HepG2 (cell line): ENCODE measurements around the gene SPAG9. TPM values are rescaled to one million over a fixed set of nuclear protein-coding genes. Genes with fewer than 3 reads are reported as not detected.
A peak's percentile ranks its signal among the peaks of the same experiment; 100 is the strongest.

Source experiments
- AGO2 ChIP-seq: fragments of 200-400 bp; formaldehyde crosslinking; optimal IDR thresholded peaks from 2 replicates; pipeline ENCODE3; 2017; ENCODE audit warnings: mild to moderate bottlenecking, low read depth, low read length, moderate library complexity
- BATF2 ChIP-seq: sonication (generic); formaldehyde crosslinking; IDR thresholded peaks from 2 replicates; pipeline ENCODE4 v1.8.0; 2022; ENCODE audit warnings: mild to moderate bottlenecking, missing genetic modification reagents, moderate library complexity
- CTCF ChIP-seq: sonication (generic); formaldehyde crosslinking; IDR thresholded peaks from 2 replicates; pipeline ENCODE4 v1.5.0; 2020; ENCODE audit warnings: mild to moderate bottlenecking, missing genetic modification reagents, moderate library complexity
- FLYWCH1 ChIP-seq: sonication (generic); formaldehyde crosslinking; IDR thresholded peaks from 2 replicates; pipeline ENCODE4 v1.8.1; 2023; ENCODE audit warnings: mild to moderate bottlenecking, missing genetic modification reagents
- MATR3 ChIP-seq: sonication (generic); formaldehyde crosslinking; IDR thresholded peaks from 2 replicates; pipeline ENCODE4 v1.4.0; 2020; ENCODE audit warnings: missing genetic modification reagents
- MEIS1 ChIP-seq: sonication (generic); formaldehyde crosslinking; IDR thresholded peaks from 2 replicates; pipeline ENCODE4 v1.9.0; 2021; ENCODE audit warnings: mild to moderate bottlenecking, missing genetic modification reagents, moderate library complexity, borderline replicate concordance
- MIER2 ChIP-seq: IDR thresholded peaks from 2 replicates; pipeline ENCODE4 v1.6.1; 2016; ENCODE audit warnings: missing biosample characterization, missing genetic modification reagents
- NFKBIZ ChIP-seq: IDR thresholded peaks from 2 replicates; pipeline ENCODE4 v1.6.1; 2018; ENCODE audit warnings: missing genetic modification reagents, missing compliant biosample characterization
- PAXIP1 ChIP-seq: sonication (generic); formaldehyde crosslinking; conservative IDR thresholded peaks from 2 replicates; pipeline ENCODE4 v1.4.0; 2020; ENCODE audit warnings: mild to moderate bottlenecking, missing genetic modification reagents, moderate library complexity
- RARA ChIP-seq: IDR thresholded peaks from 2 replicates; pipeline ENCODE4 v1.6.1; 2016; ENCODE audit warnings: missing genetic modification reagents, missing compliant biosample characterization
- SALL1 ChIP-seq: sonication (generic); formaldehyde crosslinking; IDR thresholded peaks from 2 replicates; pipeline ENCODE4 v1.8.0; 2022; ENCODE audit warnings: mild to moderate bottlenecking, missing genetic modification reagents
- SAP130 ChIP-seq: IDR thresholded peaks from 2 replicates; pipeline ENCODE4 v1.6.1; 2016; ENCODE audit warnings: low read depth
- SMARCC2 ChIP-seq: fragments of 450-650 bp; IDR thresholded peaks from 2 replicates; pipeline ENCODE4 v1.6.1; 2017; ENCODE audit warnings: antibody characterized with exemption, mild to moderate bottlenecking
- U2AF1 ChIP-seq: fragments of 200-400 bp; formaldehyde crosslinking; optimal IDR thresholded peaks from 2 replicates; pipeline ENCODE3; 2017; ENCODE audit warnings: mild to moderate bottlenecking, low read depth, low read length
- ZFP36 ChIP-seq: fragments of 150-350 bp; IDR thresholded peaks from 2 replicates; pipeline ENCODE4 v1.6.1; 2018; ENCODE audit warnings: borderline replicate concordance, low read length, low read depth; ENCODE audit not compliant: partially characterized antibody
- ZFP37 ChIP-seq: sonication (generic); formaldehyde crosslinking; IDR thresholded peaks from 2 replicates; pipeline ENCODE4 v1.4.0; 2020; ENCODE audit warnings: missing genetic modification reagents, borderline replicate concordance
- ZGPAT ChIP-seq: IDR thresholded peaks from 2 replicates; pipeline ENCODE4 v1.6.1; 2016; ENCODE audit warnings: mild to moderate bottlenecking
- ZNF10 ChIP-seq: sonication (generic); formaldehyde crosslinking; IDR thresholded peaks from 2 replicates; pipeline ENCODE4 v1.4.0; 2020; ENCODE audit warnings: mild to moderate bottlenecking, low read depth, missing genetic modification reagents, borderline replicate concordance
- ZNF292 ChIP-seq: sonication (generic); formaldehyde crosslinking; IDR thresholded peaks from 2 replicates; pipeline ENCODE4 v1.8.1; 2022; ENCODE audit warnings: mild to moderate bottlenecking, low read depth, missing genetic modification reagents, borderline replicate concordance
- ZNF362 ChIP-seq: sonication (generic); formaldehyde crosslinking; IDR thresholded peaks from 2 replicates; pipeline ENCODE4 v1.4.0; 2020; ENCODE audit warnings: missing genetic modification reagents, mild to moderate bottlenecking, borderline replicate concordance
- ZNF605 ChIP-seq: sonication (generic); formaldehyde crosslinking; IDR thresholded peaks from 2 replicates; pipeline ENCODE4 v1.8.0; 2022; ENCODE audit warnings: mild to moderate bottlenecking, missing genetic modification reagents
- polyA plus RNA-seq, 8 experiments: library from polyadenylated mRNA; depleted of rRNA in 3 of 8; stranded (reverse) in 7 of 8; unstranded in 1 of 8; fragments of >200 nt; fragmentation: Illumina TruSeq in 4 of 8; extraction: Trizol in 4 of 8; gene quantifications; 2 replicates each; pipeline versions ENCODE4 v1.2.1 to v1.2.3, GENCODE V29; 2011 to 2016; ENCODE audit warnings: low read depth in 4 of 8, missing spikeins in 1 of 8, mixed read lengths in 1 of 8; ENCODE audit not compliant: insufficient read depth in 1 of 8
- total RNA-seq, 5 experiments: library from RNA; depleted of rRNA; stranded (reverse); fragments of >200 nt; fragmentation: Illumina TruSeq; extraction: Trizol; gene quantifications; 2 replicates each; pipeline ENCODE4 v1.2.3, GENCODE V29; 2016; ENCODE audit warnings: low read depth in 1 of 5

The SPAG9 gene
- total and polyA plus RNA-seq, 2 of the 13 experiments (the other 11 are each of a cell fraction or from before 2014, with no cell fraction given) = 43.2 to 78.6 TPM

- peak; percentile 98 for TF ChIP-seq MEIS1 (CRISPR knock-in tag)
- peak; percentile 100 for TF ChIP-seq ZNF605 (CRISPR knock-in tag)
- TF ChIP-seq MIER2 (CRISPR knock-in tag) = peak; percentile 89
- 0 out of 2 replicates have a peak, but pooled peaks have one; percentile 42 for TF ChIP-seq MATR3 (CRISPR knock-in tag)
- no peak; the same call in 1 of the 2 replicates for TF ChIP-seq BATF2 (CRISPR knock-in tag)
- peak; percentile 94; the same call in 1 of the 2 replicates for TF ChIP-seq FLYWCH1
- TF ChIP-seq ZNF292 (CRISPR knock-in tag) = peak; percentile 78; the same call in 1 of the 2 replicates
- TF ChIP-seq ZGPAT (CRISPR knock-in tag) = peak; percentile 100
- TF ChIP-seq ZFP36 = peak; percentile 55
- TF ChIP-seq SMARCC2 = no peak
- TF ChIP-seq SALL1 = peak; percentile 99
- peak; percentile 98 for TF ChIP-seq ZNF362 (CRISPR knock-in tag)
- peak; percentile 98 for TF ChIP-seq CTCF (CRISPR knock-in tag)
- TF ChIP-seq AGO2 = peak; percentile 54
- no peak for TF ChIP-seq ZNF10 (CRISPR knock-in tag)
- TF ChIP-seq ZFP37 (CRISPR knock-in tag) = peak; percentile 98
- TF ChIP-seq NFKBIZ (CRISPR knock-in tag) = peak; percentile 98
- TF ChIP-seq U2AF1 = peak; percentile 99
- TF ChIP-seq SAP130 (CRISPR knock-in tag) = peak; percentile 100
- TF ChIP-seq RARA = peak; percentile 80
- peak; percentile 87 for TF ChIP-seq PAXIP1 (CRISPR knock-in tag)
Observed at GRCh38 chr17:51153210-51154072, 32.8 kb upstream of the SPAG9 start, which contains the start of gene NME1 (continued).
